ENCODE data around the gene KCTD5.

- TF ChIP-seq CTCF (IDR thresholded peaks at IDR 0.05; ENCODE audit: insufficient read depth, low read length, poor library complexity, severe bottlenecking) (no peak), EZH2phosphoT487 (conservative IDR thresholded peaks at IDR 0.05; ENCODE audit: low read length) (no peak)
Measured at GRCh38 chr16:2705351-2705750, 23.0 kb downstream of the KCTD5 start.

Measured in SU-DHL-6 (cell line).